OCI-LY7 (cell line): Measurements from ENCODE around the gene RFX6. TPM values are rescaled to one million over a fixed set of nuclear protein-coding genes. Genes with fewer than 3 reads are reported as not detected.

Experiments
- BruUV-seq: library from RNA; stranded (reverse); fragments of 400-500 nt; replicated peaks from 2 replicates; lab custom pipeline; 2021; lab: Mats Ljungman, UMichigan
- CTCF ChIA-PET: fragments of 300-600 bp; sonication (Branson Sonifier 250); formaldehyde crosslinking; loops from one replicate; lab custom pipeline; 2022; ENCODE audit warnings: antibody characterized with exemption; ENCODE audit not compliant: unreplicated experiment; lab: Charles Lee
- POLR2A ChIA-PET: fragments of 300-600 bp; sonication (Branson Sonifier 250); formaldehyde crosslinking; loops from one replicate; lab custom pipeline; 2022; ENCODE audit warnings: antibody characterized with exemption; lab: Charles Lee
- DNase-seq: peaks from one replicate; pipeline ENCODE4 v3.0.0-alpha.2; 2015; ENCODE audit warnings: low spot score
- H2AFZ ChIP-seq: fragments of 200-600 bp; sonication (generic), shearing (Covaris generic); 2 replicates; pipeline ENCODE4 v1.6.1; 2014; ENCODE audit warnings: mild to moderate bottlenecking, antibody characterized with exemption, low read length, moderate library complexity
- H3K27ac ChIP-seq: fragments of 200-600 bp; sonication (generic); 2 replicates; pipeline ENCODE4 v1.5.1; 2014; ENCODE audit warnings: mixed run types, low read depth, mild to moderate bottlenecking, moderate library complexity, low read length, inconsistent platforms; ENCODE audit not compliant: poor library complexity, severe bottlenecking
- H3K36me3 ChIP-seq: fragments of 200-600 bp; sonication (generic); 2 replicates; pipeline ENCODE4 v1.6.1; 2014; ENCODE audit warnings: mild to moderate bottlenecking, antibody characterized with exemption, low read length, moderate library complexity, mixed read lengths; ENCODE audit not compliant: insufficient read depth
- H3K4me1 ChIP-seq: fragments of 200-600 bp; sonication (generic); 2 replicates; pipeline ENCODE4 v1.5.1; 2014; ENCODE audit warnings: mild to moderate bottlenecking, low read length; ENCODE audit not compliant: insufficient read depth, poor library complexity, severe bottlenecking
- H3K4me2 ChIP-seq: fragments of 200-600 bp; sonication (generic); 2 replicates; pipeline ENCODE4 v1.6.1; 2014; ENCODE audit warnings: mild to moderate bottlenecking, low read length
- H3K4me3 ChIP-seq: fragments of 200-600 bp; sonication (generic); 2 replicates; pipeline ENCODE4 v1.5.1; 2014; ENCODE audit warnings: mild to moderate bottlenecking, low read depth, low read length; ENCODE audit not compliant: poor library complexity, severe bottlenecking
- H3K79me2 ChIP-seq: fragments of 200-600 bp; sonication (generic); 2 replicates; pipeline ENCODE4 v1.6.1; 2016; ENCODE audit warnings: low read depth, mild to moderate bottlenecking, low read length, moderate library complexity, mixed read lengths; ENCODE audit not compliant: insufficient read depth
- H3K9me2 ChIP-seq: fragments of 200-600 bp; sonication (generic); 2 replicates; pipeline ENCODE4 v1.6.1; 2016; ENCODE audit warnings: mild to moderate bottlenecking, low read length, mixed read lengths; ENCODE audit not compliant: insufficient read depth
- H3K9me3 ChIP-seq: fragments of 200-600 bp; sonication (generic); 2 replicates; pipeline ENCODE4 v1.6.1; 2014; ENCODE audit warnings: mild to moderate bottlenecking, mixed run types, low read length, mixed read lengths
- H4K20me1 ChIP-seq: fragments of 200-600 bp; sonication (generic); 2 replicates; pipeline ENCODE4 v1.6.1; 2014; ENCODE audit warnings: mild to moderate bottlenecking, antibody characterized with exemption, low read length, moderate library complexity, mixed read lengths; ENCODE audit not compliant: insufficient read depth
- CTCF ChIP-seq: fragments of 200-600 bp; sonication (generic); conservative IDR thresholded peaks from 2 replicates; pipeline ENCODE4 v1.5.1; 2014; ENCODE audit warnings: mild to moderate bottlenecking, antibody characterized with exemption, low read length, moderate library complexity, mixed read lengths
- EZH2phosphoT487 ChIP-seq: fragments of 200-600 bp; sonication (generic); IDR thresholded peaks from 2 replicates; pipeline ENCODE4 v1.6.1; 2018; ENCODE audit warnings: low read depth, borderline replicate concordance, mild to moderate bottlenecking, mixed run types, antibody characterized with exemption, low read length, moderate library complexity, mixed read lengths
- intact Hi-C: fragments of 100-400 bp; cut with micrococcal nuclease; formaldehyde crosslinking; loops from one replicate; pipeline ENCODE4 v1.10.0; 2022; ENCODE audit not compliant: unreplicated experiment
- total RNA-seq, 2 experiments: library from RNA; depleted of rRNA in 1 of 2; stranded (reverse); fragments of >200 nt in 1 of 2; shearing (Covaris generic) in 1 of 2; gene quantifications; 2 replicates each; pipeline ENCODE4 v1.2.3, GENCODE V29; 2014 to 2022

Gene RFX6
- total RNA-seq, 2 experiments from 2014 or later, result not detected

- no peak overlapping the region for H3K4me2 ChIP-seq
- H3K4me1 ChIP-seq, result no peaks in the 10 kb centered on the region
- H4K20me1 ChIP-seq, result no peaks in the 10 kb centered on the region
- H3K36me3 ChIP-seq, result no peaks in the 10 kb centered on the region
- intact Hi-C loops, result no loop called here
- no TSS peak for BruUV-seq
- H3K79me2 ChIP-seq, result no peaks in the 10 kb centered on the region
- no peaks in the 10 kb centered on the region for H3K9me3 ChIP-seq
- DNase-seq, result peak; percentile 30
- H3K4me3 ChIP-seq, result no peak overlapping the region
- no peaks in the 10 kb centered on the region for H3K9me2 ChIP-seq
- TF ChIP-seq EZH2phosphoT487, result no peak
- peak; percentile 53 for TF ChIP-seq CTCF
- H3K27ac ChIP-seq, result no peak overlapping the region
- POLR2A ChIA-PET, result interaction anchor here (0.7 kb wide), 1 partner anchor 210 kb away, joined by 3 read pairs; no protein-coding TSS in a partner anchor
- CTCF ChIA-PET, result no interaction called here
- no peak overlapping the region for H2AFZ ChIP-seq
Measured at GRCh38 chr6:116847227-116847626, 29.8 kb upstream of the RFX6 start.

- Histone ChIP-seq H3K4me3 (no peak overlapping the region), H2AFZ (no peak overlapping the region), H3K4me2 (no peak overlapping the region), H3K79me2 (no peaks in the 10 kb centered on the region), H3K27ac (no peak overlapping the region), H3K36me3 (no peaks in the 10 kb centered on the region), H3K9me3 (peaks cover 25% of the 10 kb centered on the region), H3K9me2 (no peaks in the 10 kb centered on the region), H3K4me1 (no peaks in the 10 kb centered on the region), H4K20me1 (no peaks in the 10 kb centered on the region)
- TF ChIP-seq EZH2phosphoT487, result no peak
- no peak for TF ChIP-seq CTCF
- intact Hi-C loops, result no loop called here
- no TSS peak for BruUV-seq
- POLR2A ChIA-PET, result no interaction called here
- no peak for DNase-seq
- CTCF ChIA-PET, result no interaction called here
Measured at GRCh38 chr6:116858060-116858459, 19.0 kb upstream of the RFX6 start.

GRCh38 chr6:116859264-116859663 is 17.8 kb upstream of the RFX6 start:
- Histone ChIP-seq H2AFZ (no peak overlapping the region), H3K27ac (no peak overlapping the region), H3K4me3 (no peak overlapping the region), H4K20me1 (no peaks in the 10 kb centered on the region), H3K4me1 (no peaks in the 10 kb centered on the region), H3K9me3 (peaks cover 25% of the 10 kb centered on the region), H3K79me2 (no peaks in the 10 kb centered on the region), H3K36me3 (no peaks in the 10 kb centered on the region), H3K9me2 (no peaks in the 10 kb centered on the region), H3K4me2 (no peak overlapping the region)
- peak; percentile 4 for DNase-seq
- no TSS peak for BruUV-seq
- POLR2A ChIA-PET, result interaction anchor here (0.5 kb wide), 1 partner anchor 36 kb away, joined by 4 read pairs; no protein-coding TSS in a partner anchor
- no peak for TF ChIP-seq EZH2phosphoT487
- TF ChIP-seq CTCF, result no peak
- CTCF ChIA-PET, result no interaction called here
- intact Hi-C loops, result no loop called here
